GM18861 (cell line): ENCODE results near the gene AGFG2.
"Not testable (repeated sequence)": the region's sequence is repeated elsewhere in the genome, so short reads cannot be mapped to it uniquely, and the experiment has no call there.

Experiments
- ATAC-seq: cut with Tn5 transposase; IDR thresholded peaks from one replicate; pipeline ENCODE4 v1.9.1; 2021; ENCODE audit not compliant: unreplicated experiment

AGFG2 gene

GRCh38 chr7:100546926-100547800 is 8.2 kb downstream of the AGFG2 start:
- no peak for ATAC-seq

- no peak for ATAC-seq
Observed at GRCh38 chr7:100547872-100548271, 8.9 kb downstream of the AGFG2 start.

- ATAC-seq: not testable (repeated sequence)
Observed at GRCh38 chr7:100548446-100548845, 9.4 kb downstream of the AGFG2 start.

- ATAC-seq: no peak
Observed at GRCh38 chr7:100552532-100552931, 13.5 kb downstream of the AGFG2 start.

GRCh38 chr7:100553032-100553431 is 14.0 kb downstream of the AGFG2 start:
- ATAC-seq: no peak

- no peak for ATAC-seq
Observed at GRCh38 chr7:100555701-100556100, 16.7 kb downstream of the AGFG2 start.

- no peak for ATAC-seq
Observed at GRCh38 chr7:100556541-100556940, 17.5 kb downstream of the AGFG2 start.

- no peak for ATAC-seq
Observed at GRCh38 chr7:100559127-100559526, 20.1 kb downstream of the AGFG2 start.

- ATAC-seq: no peak
Observed at GRCh38 chr7:100561491-100562194, 22.6 kb downstream of the AGFG2 start.

GRCh38 chr7:100562195-100563099 is 23.4 kb downstream of the AGFG2 start:
- ATAC-seq: no peak

- ATAC-seq: no peak
Observed at GRCh38 chr7:100563100-100563564, 24.1 kb downstream of the AGFG2 start.

GRCh38 chr7:100563809-100564400 is 24.9 kb downstream of the AGFG2 start:
- ATAC-seq: no peak

GRCh38 chr7:100564405-100564804 is 25.4 kb downstream of the AGFG2 start:
- not testable (repeated sequence) for ATAC-seq

- no peak for ATAC-seq
Observed at GRCh38 chr7:100565133-100565571, 26.1 kb downstream of the AGFG2 start.

- no peak for ATAC-seq
Observed at GRCh38 chr7:100566018-100566531, 27.1 kb downstream of the AGFG2 start.

GRCh38 chr7:100567031-100567730 is 28.2 kb downstream of the AGFG2 start:
- no peak for ATAC-seq

GRCh38 chr7:100567751-100568175 is 28.8 kb downstream of the AGFG2 start:
- no peak for ATAC-seq

- no peak for ATAC-seq
Observed at GRCh38 chr7:100568176-100568895, 29.3 kb downstream of the AGFG2 start.
